PC-3 (cell line): Measurements from ENCODE around the gene RNU5D-1. TPM values are rescaled to one million over a fixed set of nuclear protein-coding genes. Genes with fewer than 3 reads are reported as not detected.
A peak's percentile ranks its signal among the peaks of the same experiment; 100 is the strongest.

ENCODE experiments used
- ATAC-seq: fragments of 200-7000 bp; cut with Tn5 transposase; 2 replicates; pipeline ENCODE4 v1.9.1; 2020; ENCODE audit warnings: mild to moderate bottlenecking, moderate library complexity
- BruUV-seq: library from RNA; stranded (reverse); fragments of 400-500 nt; replicated peaks from 2 replicates; lab custom pipeline; 2021; lab: Mats Ljungman, UMichigan
- CTCF ChIA-PET: fragments of 300-600 bp; sonication (Branson Sonifier 250); formaldehyde crosslinking; loops from one replicate; lab custom pipeline; 2022; ENCODE audit warnings: antibody characterized with exemption; lab: Charles Lee
- POLR2A ChIA-PET: fragments of 300-600 bp; sonication (Branson Sonifier 250); formaldehyde crosslinking; loops from one replicate; lab custom pipeline; 2022; ENCODE audit warnings: antibody characterized with exemption; ENCODE audit not compliant: unreplicated experiment; lab: Charles Lee
- DNase-seq: peaks from one replicate; pipeline ENCODE4 v3.0.0-alpha.2; 2015
- H2AFZ ChIP-seq: fragments of 300-600 bp; sonication (generic); 2 replicates; pipeline ENCODE4 v1.6.0; 2016; ENCODE audit warnings: antibody characterized with exemption, low read length
- H3F3A ChIP-seq: fragments of 300-600 bp; sonication (generic); one replicate; pipeline ENCODE4 v1.6.0; 2017; ENCODE audit warnings: antibody characterized with exemption, low read length, control low read depth, mild to moderate bottlenecking; ENCODE audit not compliant: unreplicated experiment
- H3K27ac ChIP-seq: fragments of 300-600 bp; sonication (generic); 2 replicates; pipeline ENCODE4 v1.5.1; 2016; ENCODE audit warnings: mild to moderate bottlenecking, low read length
- H3K27me3 ChIP-seq: fragments of 300-600 bp; sonication (generic); 2 replicates; pipeline ENCODE4 v1.6.1; 2016; ENCODE audit warnings: low read length, mixed read lengths
- H3K36me3 ChIP-seq: fragments of 300-600 bp; sonication (generic); 2 replicates; pipeline ENCODE4 v1.6.1; 2016; ENCODE audit warnings: low read depth, mixed run types, low read length, mixed read lengths
- H3K4me1 ChIP-seq: fragments of 300-600 bp; sonication (generic); 2 replicates; pipeline ENCODE4 v1.5.1; 2016; ENCODE audit warnings: low read length; ENCODE audit not compliant: insufficient read depth
- H3K4me2 ChIP-seq: fragments of 300-600 bp; sonication (generic); 2 replicates; pipeline ENCODE4 v1.6.0; 2016; ENCODE audit warnings: low read length
- H3K4me3 ChIP-seq: fragments of 300-600 bp; sonication (generic); 2 replicates; pipeline ENCODE4 v1.5.1; 2016; ENCODE audit warnings: mild to moderate bottlenecking, low read length, mixed read lengths
- H3K79me2 ChIP-seq: fragments of 300-600 bp; sonication (generic); 2 replicates; pipeline ENCODE4 v1.6.1; 2017; ENCODE audit warnings: low read length, mixed read lengths
- H3K9ac ChIP-seq: fragments of 300-600 bp; sonication (generic); 2 replicates; pipeline ENCODE4 v1.6.0; 2016; ENCODE audit warnings: mild to moderate bottlenecking, low read length
- H3K9me2 ChIP-seq: fragments of 300-600 bp; sonication (generic); replicated peaks from 2 replicates; pipeline ENCODE4 v1.6.1; 2016; ENCODE audit warnings: mixed run types, low read length, mixed read lengths
- H3K9me3 ChIP-seq: fragments of 300-600 bp; sonication (generic); 2 replicates; pipeline ENCODE4 v1.6.1; 2016; ENCODE audit warnings: low read length, mixed read lengths
- H4K20me1 ChIP-seq: fragments of 300-600 bp; sonication (generic); 2 replicates; pipeline ENCODE4 v1.6.1; 2016; ENCODE audit warnings: low read length, mixed read lengths
- CTCF ChIP-seq: fragments of 300-600 bp; sonication (generic); conservative IDR thresholded peaks from 2 replicates; pipeline ENCODE4 v1.5.1; 2017; ENCODE audit warnings: antibody characterized with exemption, low read depth, mild to moderate bottlenecking, low read length
- EZH2 ChIP-seq: fragments of 300-600 bp; sonication (generic); IDR thresholded peaks from one replicate; pipeline ENCODE4 v1.6.1; 2017; ENCODE audit warnings: antibody characterized with exemption, mild to moderate bottlenecking, low read length; ENCODE audit not compliant: unreplicated experiment
- EZH2phosphoT487 ChIP-seq: fragments of 300-600 bp; sonication (generic); IDR thresholded peaks from 2 replicates; pipeline ENCODE4 v1.6.1; 2018; ENCODE audit warnings: mild to moderate bottlenecking, antibody characterized with exemption, low read length, borderline replicate concordance
- intact Hi-C: fragments of 100-400 bp; cut with micrococcal nuclease; formaldehyde crosslinking; loops from 2 replicates; pipeline ENCODE4 v1.9.0; 2023
- total RNA-seq: library from RNA; depleted of rRNA; stranded (reverse); fragments of >200 nt; gene quantifications from 2 replicates; pipeline ENCODE4 v1.2.3, GENCODE V29; 2014

RNU5D-1 gene
- total RNA-seq, 1 experiment from 2014 or later, result not detected

GRCh38 chr1:44689447-44689765, 41.6 kb downstream of the RNU5D-1 start:
- Histone ChIP-seq H3K9me3 (no peaks in the 10 kb centered on the region), H3K27ac (no peak overlapping the region), H3K4me3 (no peak overlapping the region), H3K9me2 (no peaks in the 10 kb centered on the region), H3K27me3 (no peaks in the 10 kb centered on the region), H3K9ac (no peak overlapping the region), H3K4me1 (peaks cover 9% of the 10 kb centered on the region; the same call in 1 of the 2 replicates), H4K20me1 (no peaks in the 10 kb centered on the region), H3K4me2 (no peak overlapping the region), H3K79me2 (no peaks in the 10 kb centered on the region), H3K36me3 (no peaks in the 10 kb centered on the region), H3F3A (no peaks in the 10 kb centered on the region), H2AFZ (no peak overlapping the region)
- no TSS peak for BruUV-seq
- CTCF ChIA-PET, result no interaction called here
- TF ChIP-seq EZH2 (no peak), CTCF (no peak), EZH2phosphoT487 (no peak)
- intact Hi-C loops, result no loop called here
- POLR2A ChIA-PET, result interaction anchor here (0.6 kb wide), 1 partner anchor 13 kb away, joined by 3 read pairs; no protein-coding TSS in a partner anchor
- DNase-seq (no peak), ATAC-seq (no peak)

GRCh38 chr1:44688760-44689446, 42.1 kb downstream of the RNU5D-1 start:
- intact Hi-C loops, result no loop called here
- BruUV-seq, result no TSS peak
- Histone ChIP-seq H3K4me2 (no peak overlapping the region), H3K27ac (no peak overlapping the region), H3K27me3 (no peaks in the 10 kb centered on the region), H3K9me2 (no peaks in the 10 kb centered on the region), H4K20me1 (no peaks in the 10 kb centered on the region), H3K9ac (no peak overlapping the region), H3K36me3 (no peaks in the 10 kb centered on the region), H3K4me3 (no peak overlapping the region), H2AFZ (no peak overlapping the region), H3K79me2 (no peaks in the 10 kb centered on the region), H3F3A (no peaks in the 10 kb centered on the region), H3K4me1 (peaks cover 9% of the 10 kb centered on the region; the same call in 1 of the 2 replicates), H3K9me3 (no peaks in the 10 kb centered on the region)
- TF ChIP-seq EZH2phosphoT487 (no peak), EZH2 (no peak), CTCF (no peak)
- DNase-seq, result peak; percentile 63
- CTCF ChIA-PET, result no interaction called here
- POLR2A ChIA-PET, result interaction anchor here (0.6 kb wide), 1 partner anchor 12 kb away, joined by 3 read pairs; no protein-coding TSS in a partner anchor
- no peak for ATAC-seq

- Histone ChIP-seq H3K9ac (no peak overlapping the region), H2AFZ (no peak overlapping the region), H3K36me3 (no peaks in the 10 kb centered on the region), H3K4me1 (peaks cover 9% of the 10 kb centered on the region; the same call in 1 of the 2 replicates), H3K4me3 (no peak overlapping the region), H3K27me3 (no peaks in the 10 kb centered on the region), H4K20me1 (no peaks in the 10 kb centered on the region), H3F3A (no peaks in the 10 kb centered on the region), H3K27ac (no peak overlapping the region), H3K4me2 (no peak overlapping the region), H3K9me2 (no peaks in the 10 kb centered on the region), H3K79me2 (no peaks in the 10 kb centered on the region), H3K9me3 (no peaks in the 10 kb centered on the region)
- TF ChIP-seq EZH2 (no peak), CTCF (no peak), EZH2phosphoT487 (no peak)
- ChIA-PET CTCF (interaction anchor here (0.9 kb wide), 1 partner anchor 12 kb away, joined by 3 read pairs; the partner anchor contains the start of gene TMEM53), POLR2A (no interaction called here)
- no peak for DNase-seq
- intact Hi-C loops, result no loop called here
- ATAC-seq, result no peak
- no TSS peak for BruUV-seq
Measured at GRCh38 chr1:44685881-44686280, 45.1 kb downstream of the RNU5D-1 start.
